K562 (cell line): Measurements from ENCODE around the gene NPDC1. TPM values are rescaled to one million over a fixed set of nuclear protein-coding genes. Genes with fewer than 3 reads are reported as not detected.

Experiments used
- ATAC-seq: fragments of 200-7000 bp; cut with Tn5 transposase; 3 replicates; pipeline ENCODE4 v1.9.1; 2020; ENCODE audit warnings: moderate library complexity
- BruUV-seq: library from RNA; stranded (reverse); fragments of 400-500 nt; replicated peaks from 2 replicates; lab custom pipeline; 2021; lab: Mats Ljungman, UMichigan
- CTCF ChIA-PET: fragments of 300-600 bp; formaldehyde crosslinking; extraction: SDS; loops from one replicate; lab custom pipeline; 2021; ENCODE audit warnings: low intra/inter-chr PET ratio; lab: Yijun Ruan, JAX
- POLR2A ChIA-PET: fragments of 300-600, 350-650 bp; sonication (Branson Sonifier 250); formaldehyde crosslinking; extraction: SDS; loops from one replicate; lab custom pipeline; 2021; ENCODE audit warnings: antibody characterized with exemption, inconsistent platforms; lab: Yijun Ruan, JAX
- DNase-seq, 4 experiments: peaks; one replicate each; pipeline versions ENCODE4 v3.0.0 to v3.0.0-alpha.2; 2011 to 2018; ENCODE audit warnings: low spot score in 3 of 4, mixed read lengths in 3 of 4; ENCODE audit errors: extremely low read depth in 1 of 4
- FAIRE-seq: peaks from 2 replicates; lab custom pipeline; 2011; peaks lifted over from hg19 to GRCh38; lab: Jason Lieb, UNC
- H2AFZ ChIP-seq: 2 replicates; pipeline ENCODE4 v1.6.0; 2011; ENCODE audit warnings: low read depth, low read length, control low read depth, inconsistent platforms
- H3K27ac ChIP-seq: fragments of 200-600 bp; 3 replicates; pipeline ENCODE4 v1.8.0; 2011; ENCODE audit warnings: low read depth, mild to moderate bottlenecking, control low read depth, inconsistent platforms, low read length, moderate library complexity, mixed read lengths; ENCODE audit errors: extremely low read depth
- H3K27me3 ChIP-seq, 2 experiments: fragments of 300-600 bp in 1 of 2; 2 replicates in 1 of 2; 3 replicates in 1 of 2; pipeline versions ENCODE4 v1.6.0 to v1.8.0; 2011; ENCODE audit warnings: inconsistent platforms in 2 of 2, low read length in 2 of 2, mild to moderate bottlenecking in 1 of 2, mixed read lengths in 1 of 2, moderate library complexity in 1 of 2; ENCODE audit not compliant: control insufficient read depth in 2 of 2, insufficient read depth in 2 of 2
- H3K36me3 ChIP-seq: fragments of 300-600 bp; 3 replicates; pipeline ENCODE4 v1.8.0; 2011; ENCODE audit warnings: mild to moderate bottlenecking, low read length, inconsistent platforms; ENCODE audit not compliant: control insufficient read depth, insufficient read depth
- H3K4me1 ChIP-seq, 2 experiments: fragments of 200-600 bp in 1 of 2; replicated peaks in 1 of 2; 2 replicates in 1 of 2; 3 replicates in 1 of 2; pipeline versions ENCODE4 v1.5.1 to v1.8.0; 2011; ENCODE audit warnings: inconsistent platforms in 2 of 2, low read length in 2 of 2, mild to moderate bottlenecking in 1 of 2, mixed read lengths in 1 of 2, moderate library complexity in 1 of 2; ENCODE audit not compliant: control insufficient read depth in 2 of 2, insufficient read depth in 2 of 2
- H3K4me2 ChIP-seq: 2 replicates; pipeline ENCODE4 v1.6.1; 2011; ENCODE audit warnings: low read length, control low read depth, inconsistent platforms, mixed read lengths; ENCODE audit not compliant: insufficient read depth
- H3K4me3 ChIP-seq: fragments of 200-600 bp; sonication (generic), shearing (Covaris generic); 2 replicates; pipeline ENCODE4 v1.5.1; 2016; ENCODE audit warnings: control low read depth, inconsistent platforms
- H3K79me2 ChIP-seq: fragments of 200-600 bp; 3 replicates; pipeline ENCODE4 v1.8.0; 2011; ENCODE audit warnings: low read length, inconsistent platforms; ENCODE audit not compliant: control insufficient read depth, insufficient read depth
- H3K9ac ChIP-seq, 2 experiments: 2 replicates each; pipeline versions ENCODE4 v1.6.0 to v1.6.1; 2011; ENCODE audit warnings: low read depth in 2 of 2, low read length in 2 of 2, control low read depth in 1 of 2, inconsistent platforms in 1 of 2, mild to moderate bottlenecking in 1 of 2, mixed read lengths in 1 of 2; ENCODE audit not compliant: insufficient read depth in 1 of 2
- H3K9me1 ChIP-seq: one replicate; pipeline ENCODE4 v1.6.0; 2011; ENCODE audit warnings: inconsistent platforms, mild to moderate bottlenecking, low read length, moderate library complexity; ENCODE audit not compliant: control insufficient read depth, insufficient read depth
- H3K9me3 ChIP-seq: replicated peaks from 2 replicates; pipeline ENCODE4 v1.5.1; 2011; ENCODE audit warnings: low read depth, low read length, inconsistent platforms; ENCODE audit not compliant: control insufficient read depth, insufficient read depth
- H4K20me1 ChIP-seq: replicated peaks from 2 replicates; pipeline ENCODE4 v1.6.1; 2011; ENCODE audit warnings: low read length, inconsistent platforms, mixed read lengths; ENCODE audit not compliant: control insufficient read depth, insufficient read depth
- ARID2 ChIP-seq: fragments of 450-650 bp; IDR thresholded peaks from 2 replicates; pipeline ENCODE4 v1.6.1; 2017; ENCODE audit warnings: antibody characterized with exemption, mild to moderate bottlenecking
- CUX1 ChIP-seq: fragments of 200-800 bp; sonication (Bioruptor generic); IDR thresholded peaks from 2 replicates; pipeline ENCODE4 v1.6.1; 2016; ENCODE audit warnings: missing genetic modification characterization, missing compliant biosample characterization
- FIP1L1 ChIP-seq: fragments of 200-400 bp; formaldehyde crosslinking; IDR thresholded peaks from 2 replicates; pipeline ENCODE4 v1.6.1; 2018; ENCODE audit warnings: mild to moderate bottlenecking, low read depth, low read length; ENCODE audit not compliant: poor library complexity, severe bottlenecking
- HDAC2 ChIP-seq: fragments of 450-650 bp; IDR thresholded peaks from 2 replicates; pipeline ENCODE4 v1.6.1; 2016; ENCODE audit warnings: mild to moderate bottlenecking
- HDAC8 ChIP-seq: fragments of 450-650 bp; IDR thresholded peaks from 2 replicates; pipeline ENCODE4 v1.6.1; 2016; ENCODE audit warnings: mild to moderate bottlenecking, missing genetic modification characterization, moderate library complexity, missing compliant biosample characterization
- KAT2B ChIP-seq: IDR thresholded peaks from one replicate; pipeline ENCODE4 v1.6.1; 2012; ENCODE audit warnings: low read depth, mild to moderate bottlenecking, control low read depth, inconsistent platforms, low read length, moderate library complexity
- NR2F6 ChIP-seq: fragments of 450-650 bp; formaldehyde crosslinking; IDR thresholded peaks from 2 replicates; pipeline ENCODE4 v1.4.0; 2020; ENCODE audit warnings: mild to moderate bottlenecking
- PML ChIP-seq: IDR thresholded peaks from 2 replicates; pipeline ENCODE4 v1.6.1; 2012; ENCODE audit warnings: low read length, inconsistent platforms
- TAL1 ChIP-seq: fragments of 450-650 bp; IDR thresholded peaks from 2 replicates; pipeline ENCODE4 v1.6.1; 2016; ENCODE audit warnings: mild to moderate bottlenecking
- ZNF133 ChIP-seq: fragments of 250-450 bp; sonication (Bioruptor Pico); IDR thresholded peaks from 2 replicates; pipeline ENCODE4 v1.4.0; 2020; ENCODE audit warnings: mild to moderate bottlenecking
- ZNF445 ChIP-seq: fragments of 250-450 bp; sonication (Bioruptor Pico); IDR thresholded peaks from 2 replicates; pipeline ENCODE4 v1.4.0; 2020; ENCODE audit warnings: low read depth, mild to moderate bottlenecking, moderate library complexity
- WGBS: fragments of 100-300 bp; shearing (Covaris generic); methylation state at CpG from one replicate; pipeline ENCODE4 v1.1.6; 2016; ENCODE audit warnings: low coverage, mixed read lengths; ENCODE audit not compliant: insufficient coverage; ENCODE audit errors: missing lambda C conversion rate; 5-methylcytosine and 5-hydroxymethylcytosine counted together
- in situ Hi-C: fragments of 300-500 bp; cut with MboI; formaldehyde crosslinking; loops from 4 replicates; pipeline ENCODE4 v1.15.0; 2018; ENCODE audit warnings: inconsistent platforms, mixed read lengths
- intact Hi-C: fragments of 100-400 bp; cut with micrococcal nuclease; formaldehyde crosslinking; loops from 2 replicates; pipeline ENCODE4 v1.14.2; 2022
- polyA plus RNA-seq, 8 experiments: library from polyadenylated mRNA; depleted of rRNA in 4 of 8; stranded (reverse) in 5 of 8; unstranded in 3 of 8; fragments of >200 nt; fragmentation: Nextera tagmentation in 2 of 8; fragmentation: Illumina TruSeq in 1 of 8; extraction: Ambion mirVana in 2 of 8; extraction: Trizol in 1 of 8; gene quantifications; 2 replicates each; pipeline versions ENCODE4 v1.2.1 to v1.2.3, GENCODE V29; 2011 to 2014; ENCODE audit warnings: inconsistent platforms in 1 of 8, missing spikeins in 1 of 8
- total RNA-seq, 7 experiments: library from RNA; depleted of rRNA in 6 of 7; stranded (reverse); fragments of >200 nt in 6 of 7; fragmentation: Illumina TruSeq in 2 of 7; extraction: Trizol in 2 of 7; gene quantifications; 2 replicates each; pipeline versions ENCODE4 v1.2.1 to v1.2.3, GENCODE V29; 2011 to 2021; ENCODE audit warnings: low replicate concordance in 1 of 7
- TF ChIP-seq, protein P1 (sequence below): fragments of 200-800 bp; sonication (Bioruptor generic); IDR thresholded peaks from 2 replicates; pipeline ENCODE4 v1.6.1; 2017; ENCODE audit warnings: missing genetic modification characterization, missing compliant biosample characterization
- TF ChIP-seq, protein P2 (sequence below): sonication (generic); IDR thresholded peaks from 2 replicates; pipeline ENCODE4 v1.6.1; 2016
- TF ChIP-seq, protein P3 (sequence below): fragments of 250-450 bp; sonication (Bioruptor Pico); IDR thresholded peaks from 2 replicates; pipeline ENCODE4 v1.4.0; 2020; ENCODE audit warnings: borderline replicate concordance

NPDC1 gene
- total and polyA plus RNA-seq, 9 of the 15 experiments (the other 6 are each of a cell fraction or from before 2014, with no cell fraction given) = 0.06 to 2.1 (median 0.53) TPM; not detected in 3

DNA sequence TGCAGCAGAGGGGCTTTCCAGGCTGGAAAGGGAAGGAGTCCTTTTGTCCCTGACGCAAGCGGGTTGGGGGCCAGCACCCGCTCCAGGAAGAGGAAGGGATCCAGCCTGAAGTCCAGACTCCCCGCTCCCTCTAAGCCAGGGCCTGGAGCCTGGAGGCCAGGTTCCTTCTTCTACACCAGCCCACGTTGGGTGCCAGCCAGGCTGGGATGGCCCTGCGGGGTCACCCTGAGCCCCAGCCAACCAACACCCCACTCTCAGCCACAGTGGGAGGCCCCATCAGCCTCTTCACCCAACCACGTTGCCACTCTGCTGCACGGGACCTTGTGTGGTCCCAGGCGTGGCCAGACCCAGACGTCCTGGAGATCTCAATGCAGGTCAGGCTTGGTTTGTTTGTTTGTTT, 13.1 kb downstream of the NPDC1 start:
- Histone ChIP-seq H3K79me2 (no peaks in the 10 kb centered on the region), H3K9me1 (no peaks in the 10 kb centered on the region), H2AFZ (no peak overlapping the region), H3K9ac (no peak overlapping the region; a peak in 1 of 4 replicates), H3K4me2 (no peak overlapping the region), H3K4me3 (no peak overlapping the region), H3K4me1 (peaks cover 5 to 77% of the 10 kb centered on the region in 2 experiments; a peak in 4 of 5 replicates), H3K9me3 (no peaks in the 10 kb centered on the region)
- DNase-seq (no peak), ATAC-seq (no peak)
- BruUV-seq = no TSS peak
- POLR2A ChIA-PET = interaction anchor here (0.6 to 1.2 kb wide), 2 partner anchors 26 to 98 kb away, joined by 3 read pairs; no protein-coding TSS in a partner anchor
- TF ChIP-seq, protein P1, sequence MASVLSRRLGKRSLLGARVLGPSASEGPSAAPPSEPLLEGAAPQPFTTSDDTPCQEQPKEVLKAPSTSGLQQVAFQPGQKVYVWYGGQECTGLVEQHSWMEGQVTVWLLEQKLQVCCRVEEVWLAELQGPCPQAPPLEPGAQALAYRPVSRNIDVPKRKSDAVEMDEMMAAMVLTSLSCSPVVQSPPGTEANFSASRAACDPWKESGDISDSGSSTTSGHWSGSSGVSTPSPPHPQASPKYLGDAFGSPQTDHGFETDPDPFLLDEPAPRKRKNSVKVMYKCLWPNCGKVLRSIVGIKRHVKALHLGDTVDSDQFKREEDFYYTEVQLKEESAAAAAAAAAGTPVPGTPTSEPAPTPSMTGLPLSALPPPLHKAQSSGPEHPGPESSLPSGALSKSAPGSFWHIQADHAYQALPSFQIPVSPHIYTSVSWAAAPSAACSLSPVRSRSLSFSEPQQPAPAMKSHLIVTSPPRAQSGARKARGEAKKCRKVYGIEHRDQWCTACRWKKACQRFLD (CRISPR knock-in tag) = no peak
- TF ChIP-seq PML (no peak), NR2F6 (CRISPR knock-in tag) (no peak), HDAC2 (no peak), ZNF445 (CRISPR knock-in tag) (no peak), TAL1 (no peak), ARID2 (no peak), ZNF133 (no peak), HDAC8 (tag) (no peak), FIP1L1 (no peak), KAT2B (no peak), CUX1 (CRISPR knock-in tag) (no peak)
- TF ChIP-seq, protein P2, sequence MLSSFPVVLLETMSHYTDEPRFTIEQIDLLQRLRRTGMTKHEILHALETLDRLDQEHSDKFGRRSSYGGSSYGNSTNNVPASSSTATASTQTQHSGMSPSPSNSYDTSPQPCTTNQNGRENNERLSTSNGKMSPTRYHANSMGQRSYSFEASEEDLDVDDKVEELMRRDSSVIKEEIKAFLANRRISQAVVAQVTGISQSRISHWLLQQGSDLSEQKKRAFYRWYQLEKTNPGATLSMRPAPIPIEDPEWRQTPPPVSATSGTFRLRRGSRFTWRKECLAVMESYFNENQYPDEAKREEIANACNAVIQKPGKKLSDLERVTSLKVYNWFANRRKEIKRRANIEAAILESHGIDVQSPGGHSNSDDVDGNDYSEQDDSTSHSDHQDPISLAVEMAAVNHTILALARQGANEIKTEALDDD = no peak
- TF ChIP-seq, protein P3, sequence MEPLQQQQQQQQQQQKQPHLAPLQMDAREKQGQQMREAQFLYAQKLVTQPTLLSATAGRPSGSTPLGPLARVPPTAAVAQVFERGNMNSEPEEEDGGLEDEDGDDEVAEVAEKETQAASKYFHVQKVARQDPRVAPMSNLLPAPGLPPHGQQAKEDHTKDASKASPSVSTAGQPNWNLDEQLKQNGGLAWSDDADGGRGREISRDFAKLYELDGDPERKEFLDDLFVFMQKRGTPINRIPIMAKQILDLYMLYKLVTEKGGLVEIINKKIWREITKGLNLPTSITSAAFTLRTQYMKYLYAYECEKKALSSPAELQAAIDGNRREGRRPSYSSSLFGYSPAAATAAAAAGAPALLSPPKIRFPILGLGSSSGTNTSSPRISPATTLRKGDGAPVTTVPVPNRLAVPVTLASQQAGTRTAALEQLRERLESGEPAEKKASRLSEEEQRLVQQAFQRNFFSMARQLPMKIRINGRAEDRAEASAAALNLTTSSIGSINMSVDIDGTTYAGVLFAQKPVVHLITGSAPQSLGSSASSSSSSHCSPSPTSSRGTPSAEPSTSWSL (CRISPR knock-in tag) = no peak
- TF ChIP-seq, all 486 proteins: peak for 0
- FAIRE-seq = no peak
- CTCF ChIA-PET = interaction anchor here (0.6 to 3.7 kb wide), 2 partner anchors 84 to 114 kb away, joined by 3 to 47 read pairs; no protein-coding TSS in a partner anchor
- no peak overlapping the region for H3K27ac ChIP-seq
- no peaks in the 10 kb centered on the region for H4K20me1 ChIP-seq
- intact Hi-C loops = no loop called here
- H3K36me3 ChIP-seq = no peaks in the 10 kb centered on the region
- in situ Hi-C loops = no loop called here
- no peaks in the 10 kb centered on the region for H3K27me3 ChIP-seq
- 34% methylated on average over 9 of the region's 10 CpGs for WGBS
